Measurements from ENCODE around the gene KLHL26.

KLHL26 gene

DNA sequence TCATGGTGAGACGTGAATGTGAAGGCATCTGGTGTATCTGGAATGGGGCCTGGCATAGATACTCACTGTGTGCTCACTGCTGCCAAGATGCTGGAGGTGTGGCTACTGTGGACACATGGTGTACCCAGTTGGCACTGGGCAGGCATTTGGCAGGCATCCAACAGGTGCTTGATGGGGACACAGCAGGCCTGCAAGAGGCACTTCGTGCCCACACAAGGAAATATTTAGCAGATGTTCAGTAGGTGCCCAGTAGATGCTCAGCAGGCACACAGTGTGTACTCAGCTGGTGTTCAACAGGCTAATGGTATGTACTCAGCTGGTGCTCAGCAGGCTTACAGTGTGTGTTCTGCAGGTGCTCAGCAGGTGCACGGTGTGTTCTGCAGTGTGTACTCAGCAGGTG is 60.9 kb downstream of the KLHL26 start:
- no peak for DNase-seq

- DNase-seq = no peak
Measured at GRCh38 chr19:18698321-18699167, 61.7 kb downstream of the KLHL26 start.

- no peak for DNase-seq
Measured at GRCh38 chr19:18699403-18700054, 62.7 kb downstream of the KLHL26 start.

- peak; percentile 69 for DNase-seq
Measured at GRCh38 chr19:18700501-18701249, 63.8 kb downstream of the KLHL26 start.

DNA sequence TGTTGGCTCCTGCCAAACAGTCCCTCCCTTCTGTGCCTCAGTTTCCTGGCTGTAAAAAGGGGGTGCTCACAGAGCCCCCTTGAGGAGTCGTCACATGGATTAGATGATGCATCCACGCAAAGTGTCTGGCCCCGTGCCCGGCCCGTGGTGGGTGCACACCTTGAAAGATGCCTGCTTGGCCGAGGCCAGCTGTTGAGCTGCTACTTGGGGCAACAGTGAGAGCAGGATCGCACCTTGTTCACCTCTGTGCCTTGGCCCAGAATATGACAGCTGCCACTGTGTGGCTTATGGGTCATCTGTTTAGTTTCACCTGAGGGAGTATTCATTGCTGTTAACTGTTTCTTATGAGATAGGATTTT is 64.4 kb downstream of the KLHL26 start:
- DNase-seq = no peak

DNA sequence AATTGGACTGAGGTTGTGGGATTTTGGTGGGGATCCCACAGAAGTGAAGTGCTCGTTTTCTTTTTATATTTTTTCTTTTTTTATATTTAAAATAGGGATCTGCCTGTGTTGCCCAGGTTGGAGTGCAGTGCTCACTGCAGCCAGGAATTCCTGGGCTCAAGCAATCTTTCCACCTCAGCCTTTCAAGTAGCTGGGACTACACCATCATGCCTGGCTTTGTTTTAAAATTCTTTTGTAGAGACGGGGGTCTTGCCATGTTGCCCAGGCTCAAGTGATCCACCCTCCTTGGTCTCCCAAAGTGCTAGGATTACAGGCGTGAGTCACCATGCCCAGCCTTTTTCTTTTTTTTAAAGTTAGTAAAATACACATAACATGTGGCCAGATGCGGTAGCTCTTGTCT is 67.2 kb downstream of the KLHL26 start:
- DNase-seq = no peak

GRCh38 chr19:18704971-18705370 is 68.1 kb downstream of the KLHL26 start:
- DNase-seq = no peak

- no peak for DNase-seq
Measured at GRCh38 chr19:18708452-18709231, 71.8 kb downstream of the KLHL26 start.

- DNase-seq = no peak
Measured at GRCh38 chr19:18709546-18709945, 72.7 kb downstream of the KLHL26 start.

DNA sequence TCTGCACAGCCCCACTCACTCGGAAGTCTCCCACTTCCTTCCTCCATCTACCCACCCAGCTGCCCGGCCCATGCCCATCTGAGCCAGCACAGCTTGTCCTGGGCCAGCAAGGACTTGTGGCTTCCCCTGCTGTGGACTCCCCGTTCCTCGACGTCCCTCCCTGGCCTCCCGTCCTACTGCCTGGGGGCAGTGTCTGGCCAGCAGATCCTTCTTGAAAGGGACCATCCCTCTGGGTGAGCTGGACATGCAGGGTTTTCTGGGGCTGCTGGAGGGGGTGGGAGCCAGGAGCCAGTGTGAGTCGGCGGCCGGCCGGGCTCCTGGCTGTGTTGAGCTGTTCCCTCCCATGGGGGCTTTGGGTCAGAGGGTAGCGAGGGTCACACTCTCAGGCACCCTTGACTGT is 73.4 kb downstream of the KLHL26 start:
- no peak for DNase-seq

- DNase-seq = peak; percentile 94
Measured at GRCh38 chr19:18710996-18711751, 74.3 kb downstream of the KLHL26 start.

GRCh38 chr19:18711893-18712292 is 75.1 kb downstream of the KLHL26 start:
- DNase-seq = no peak

DNA sequence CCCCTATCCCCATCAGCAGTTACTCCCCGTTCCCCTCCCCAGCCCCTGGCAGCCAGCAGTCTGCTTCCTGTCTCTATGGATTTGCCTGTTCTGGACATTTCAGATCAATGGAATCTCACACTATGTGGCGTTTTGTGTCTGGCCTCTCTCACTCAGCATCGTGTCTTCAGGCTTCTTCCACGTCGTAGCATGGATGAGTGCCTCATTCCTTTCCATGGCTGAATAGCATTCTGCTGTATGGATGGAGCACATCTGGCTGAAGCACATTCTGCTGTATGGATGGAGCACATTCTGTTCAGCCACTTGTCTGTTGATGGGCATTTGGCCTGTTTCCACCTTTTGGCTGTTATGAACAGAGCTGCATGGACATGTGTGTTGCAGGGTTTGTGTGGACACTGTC is 76.2 kb downstream of the KLHL26 start:
- DNase-seq = peak; percentile 77

GRCh38 chr19:18713550-18714117 is 76.8 kb downstream of the KLHL26 start:
- DNase-seq = no peak

DNA sequence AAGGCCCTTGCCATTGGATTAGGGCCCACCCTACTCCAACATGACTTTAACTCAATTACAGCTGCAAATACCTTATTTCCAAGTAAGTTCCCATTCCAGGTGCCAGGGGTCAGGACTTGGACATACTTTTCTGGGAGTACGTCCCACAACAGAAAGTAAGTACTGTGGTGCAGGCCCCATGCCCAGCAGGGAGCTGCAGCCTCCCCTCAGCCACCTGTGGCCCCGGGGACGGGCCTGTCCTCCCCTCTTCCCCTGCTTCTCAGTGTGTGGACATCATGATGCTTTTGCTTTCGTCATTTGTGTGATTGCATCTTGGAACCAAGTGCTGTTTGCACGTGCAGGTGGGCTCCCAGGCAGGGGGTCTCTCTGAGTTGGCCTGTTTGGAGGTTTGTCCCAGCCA is 78.6 kb downstream of the KLHL26 start:
- no peak for DNase-seq

GRCh38 chr19:18716857-18717256 is 80.0 kb downstream of the KLHL26 start:
- DNase-seq = no peak

- no peak for DNase-seq
Measured at GRCh38 chr19:18717601-18718000, 80.8 kb downstream of the KLHL26 start.

GRCh38 chr19:18718015-18718526 is 81.2 kb downstream of the KLHL26 start:
- DNase-seq = no peak

DNA sequence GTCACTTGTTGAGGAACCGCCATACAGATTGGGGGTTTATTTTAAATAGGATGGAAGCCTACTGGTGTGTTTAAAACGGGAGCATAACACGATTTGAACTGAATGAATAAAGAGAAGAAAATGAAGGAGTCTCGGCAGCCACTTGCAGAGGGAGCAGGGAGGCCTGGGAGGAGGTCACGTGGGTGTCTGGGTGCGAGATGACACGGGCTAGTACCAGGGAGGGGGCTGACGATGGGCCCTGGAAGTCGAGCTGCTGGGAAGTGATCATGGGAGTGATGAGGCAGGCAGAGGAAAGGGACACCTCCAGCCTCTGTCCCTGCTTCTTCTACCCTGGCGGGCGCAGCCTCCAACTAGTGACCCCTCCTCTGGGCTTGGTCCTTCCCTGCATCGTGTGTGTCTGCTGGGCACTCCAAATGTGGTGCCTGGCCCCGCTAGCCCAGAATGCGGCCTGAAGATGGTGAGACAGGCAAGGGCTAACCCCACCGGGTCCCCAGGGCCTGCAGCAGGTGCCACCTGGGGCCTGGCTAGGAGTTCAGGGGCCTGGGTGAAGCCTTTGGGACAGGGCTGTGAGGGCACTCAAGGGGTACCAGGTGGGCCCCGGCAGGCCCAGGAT is 82.1 kb downstream of the KLHL26 start:
- DNase-seq = no peak

DNA sequence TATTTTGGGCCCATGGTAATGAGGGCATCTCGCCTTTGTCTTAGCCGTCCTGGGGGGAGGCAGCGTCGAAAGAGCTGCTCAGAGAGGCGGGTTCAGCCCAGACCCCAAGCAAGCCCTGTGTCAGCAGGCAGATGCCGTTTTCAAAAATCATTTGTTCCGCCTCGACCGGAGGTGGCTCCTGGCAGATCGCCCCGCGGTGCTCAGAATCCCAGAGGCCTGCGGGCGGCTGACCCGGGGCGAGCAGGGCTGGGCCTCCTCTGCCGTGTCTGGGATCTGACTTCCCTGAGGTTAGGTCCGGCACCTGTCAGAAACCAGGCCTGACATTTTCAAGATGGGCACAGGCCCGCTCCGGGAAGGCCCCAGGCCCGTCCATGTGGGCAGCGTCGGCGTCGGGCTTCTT is 82.7 kb downstream of the KLHL26 start:
- no peak for DNase-seq
